H9 (cell line): ENCODE measurements around the gene CLECL1. TPM values are rescaled to one million over a fixed set of nuclear protein-coding genes. Genes with fewer than 3 reads are reported as not detected.

Experiments
- DNase-seq: peaks from one replicate; pipeline ENCODE4 v3.0.0-alpha.2; 2017
- H2AFZ ChIP-seq: one replicate; pipeline ENCODE4 v1.6.1; 2013; ENCODE audit warnings: mild to moderate bottlenecking, low read length, control low read depth, moderate library complexity
- H2AK5ac ChIP-seq: 2 replicates; pipeline ENCODE4 v1.6.1; 2013; ENCODE audit warnings: low read length, control low read depth, mixed read lengths; ENCODE audit not compliant: insufficient read length
- H2BK120ac ChIP-seq: one replicate; pipeline ENCODE4 v1.6.1; 2013; ENCODE audit warnings: low read depth, mild to moderate bottlenecking, low read length, control low read depth, inconsistent platforms; ENCODE audit not compliant: poor library complexity, severe bottlenecking
- H2BK12ac ChIP-seq: 2 replicates; pipeline ENCODE4 v1.6.1; 2013; ENCODE audit warnings: low read length, control low read depth, mixed read lengths, low read depth; ENCODE audit not compliant: insufficient read length
- H2BK15ac ChIP-seq: 2 replicates; pipeline ENCODE4 v1.6.1; 2013; ENCODE audit warnings: low read depth, low read length, control low read depth
- H2BK20ac ChIP-seq: one replicate; pipeline ENCODE4 v1.6.1; 2013; ENCODE audit warnings: low read depth, mild to moderate bottlenecking, low read length, control low read depth, inconsistent platforms; ENCODE audit not compliant: poor library complexity, severe bottlenecking
- H2BK5ac ChIP-seq: 2 replicates; pipeline ENCODE4 v1.6.1; 2013; ENCODE audit warnings: low read length, control low read depth, mixed read lengths; ENCODE audit not compliant: insufficient read length
- H3K14ac ChIP-seq: 2 replicates; pipeline ENCODE4 v1.6.1; 2013; ENCODE audit warnings: low read length, control low read depth; ENCODE audit not compliant: insufficient read depth
- H3K18ac ChIP-seq: 2 replicates; pipeline ENCODE4 v1.6.1; 2013; ENCODE audit warnings: low read depth, mild to moderate bottlenecking, mixed read lengths, low read length, control low read depth; ENCODE audit not compliant: insufficient read length
- H3K23ac ChIP-seq: 2 replicates; pipeline ENCODE4 v1.6.1; 2013; ENCODE audit warnings: low read length, control low read depth, mixed read lengths, low read depth; ENCODE audit not compliant: insufficient read length
- H3K23me2 ChIP-seq: 2 replicates; pipeline ENCODE4 v1.6.1; 2013; ENCODE audit warnings: low read depth, mild to moderate bottlenecking, mixed read lengths, low read length, control low read depth; ENCODE audit not compliant: insufficient read length, poor library complexity, severe bottlenecking
- H3K27ac ChIP-seq: 2 replicates; pipeline ENCODE4 v1.5.1; 2013; ENCODE audit warnings: low read length, control low read depth, mixed read lengths, low read depth; ENCODE audit not compliant: insufficient read length
- H3K27me3 ChIP-seq: 2 replicates; pipeline ENCODE4 v1.6.1; 2013; ENCODE audit warnings: low read length, control low read depth, inconsistent platforms; ENCODE audit not compliant: insufficient read depth
- H3K4ac ChIP-seq: 2 replicates; pipeline ENCODE4 v1.6.1; 2013; ENCODE audit warnings: low read depth, mild to moderate bottlenecking, control low read depth, inconsistent platforms, low read length, moderate library complexity
- H3K4me1 ChIP-seq: 2 replicates; pipeline ENCODE4 v1.6.1; 2013; ENCODE audit warnings: low read length, control low read depth, inconsistent platforms; ENCODE audit not compliant: insufficient read depth
- H3K4me2 ChIP-seq: 2 replicates; pipeline ENCODE4 v1.6.1; 2013; ENCODE audit warnings: low read length, control low read depth, mixed read lengths; ENCODE audit not compliant: insufficient read length, insufficient read depth
- H3K56ac ChIP-seq: 2 replicates; pipeline ENCODE4 v1.6.1; 2013; ENCODE audit warnings: low read depth, mild to moderate bottlenecking, mixed read lengths, low read length, control low read depth; ENCODE audit not compliant: insufficient read length
- H3K79me1 ChIP-seq: 2 replicates; pipeline ENCODE4 v1.6.1; 2013; ENCODE audit warnings: low read depth, mild to moderate bottlenecking, moderate library complexity, low read length, control low read depth, inconsistent platforms; ENCODE audit not compliant: insufficient read depth, poor library complexity, severe bottlenecking
- H3K79me2 ChIP-seq: 2 replicates; pipeline ENCODE4 v1.6.1; 2013; ENCODE audit warnings: low read length, control low read depth, inconsistent platforms; ENCODE audit not compliant: insufficient read depth
- H3K9ac ChIP-seq: 2 replicates; pipeline ENCODE4 v1.6.1; 2013; ENCODE audit warnings: low read length, control low read depth, mixed read lengths; ENCODE audit not compliant: insufficient read length; ENCODE audit errors: extremely low read depth
- H3K9me3 ChIP-seq: one replicate; pipeline ENCODE4 v1.6.1; 2013; ENCODE audit warnings: low read depth, low read length, inconsistent platforms; ENCODE audit not compliant: control insufficient read depth
- H3T11ph ChIP-seq: one replicate; pipeline ENCODE4 v1.6.1; 2013; ENCODE audit warnings: mild to moderate bottlenecking, low read length, control low read depth, inconsistent platforms
- H4K20me1 ChIP-seq: one replicate; pipeline ENCODE4 v1.6.1; 2013; ENCODE audit not compliant: control insufficient read depth, insufficient read length, insufficient read depth
- H4K5ac ChIP-seq: 2 replicates; pipeline ENCODE4 v1.6.1; 2013; ENCODE audit warnings: low read depth, mild to moderate bottlenecking, mixed read lengths, low read length, control low read depth; ENCODE audit not compliant: insufficient read length
- H4K8ac ChIP-seq: replicated peaks from 2 replicates; pipeline ENCODE4 v1.6.1; 2013; ENCODE audit warnings: low read length, control low read depth, mixed read lengths, low read depth; ENCODE audit not compliant: insufficient read length
- H4K91ac ChIP-seq: 2 replicates; pipeline ENCODE4 v1.6.1; 2013; ENCODE audit warnings: low read depth, mild to moderate bottlenecking, moderate library complexity, mixed read lengths, low read length, control low read depth; ENCODE audit not compliant: insufficient read length
- H3K27ac Mint-ChIP-seq, 3 experiments: 2 replicates in 2 of 3; 3 replicates in 1 of 3; pipeline ENCODE4 v1.8.0; 2020 to 2021; ENCODE audit warnings: mixed read lengths in 3 of 3, mild to moderate bottlenecking in 1 of 3, moderate library complexity in 1 of 3
- H3K27me3 Mint-ChIP-seq: 2 replicates; pipeline ENCODE4 v1.8.0; 2021; ENCODE audit warnings: low read depth, mild to moderate bottlenecking, moderate library complexity, mixed read lengths
- H3K36me3 Mint-ChIP-seq, 3 experiments: 2 replicates in 2 of 3; 3 replicates in 1 of 3; pipeline ENCODE4 v1.8.0; 2020 to 2021; ENCODE audit warnings: low read depth in 3 of 3, mixed read lengths in 3 of 3; ENCODE audit not compliant: insufficient read depth in 1 of 3
- H3K4me1 Mint-ChIP-seq, 2 experiments: 2 replicates each; pipeline ENCODE4 v1.8.0; 2020; ENCODE audit warnings: mixed read lengths in 2 of 2
- H3K4me3 Mint-ChIP-seq, 2 experiments: 2 replicates in 1 of 2; 3 replicates in 1 of 2; pipeline ENCODE4 v1.8.0; 2020 to 2021; ENCODE audit warnings: mild to moderate bottlenecking in 2 of 2, mixed read lengths in 2 of 2, moderate library complexity in 1 of 2
- H3K9me3 Mint-ChIP-seq, 2 experiments: 2 replicates in 1 of 2; 3 replicates in 1 of 2; pipeline ENCODE4 v1.8.0; 2020; ENCODE audit warnings: mild to moderate bottlenecking in 2 of 2, mixed read lengths in 2 of 2, moderate library complexity in 1 of 2
- CTCF ChIP-seq: fragments of 200-600 bp; sonication (generic); conservative IDR thresholded peaks from 3 replicates; pipeline ENCODE4 v1.8.0; 2021; ENCODE audit warnings: antibody characterized with exemption, mild to moderate bottlenecking
- WGBS: extraction: QIAGEN DNeasy Blood & Tissue Kit; methylation state at CpG from one replicate; pipeline ENCODE4 v1.1.7; 2013; ENCODE audit warnings: missing lambda C conversion rate, low lambda C conversion rate, mixed read lengths; ENCODE audit not compliant: insufficient read length; ENCODE audit errors: extremely low coverage; 5-methylcytosine and 5-hydroxymethylcytosine counted together
- total RNA-seq: library from RNA; stranded (reverse); gene quantifications from 2 replicates; pipeline ENCODE4 v1.2.1, GENCODE V29; 2021

Gene CLECL1
- total RNA-seq, 1 experiment from 2014 or later = not detected

- Histone ChIP-seq H3K4me2 (no peak overlapping the region), H3K9me3 (no peaks in the 10 kb centered on the region), H3K4me1 (no peaks in the 10 kb centered on the region), H3K79me2 (no peaks in the 10 kb centered on the region), H2BK12ac (no peak overlapping the region), H4K20me1 (no peaks in the 10 kb centered on the region), H2AK5ac (no peak overlapping the region), H3K23me2 (no peaks in the 10 kb centered on the region), H3K4ac (no peak overlapping the region), H4K5ac (no peak overlapping the region), H4K91ac (no peak overlapping the region), H3K23ac (no peak overlapping the region), H2BK5ac (no peak overlapping the region), H2BK20ac (no peak overlapping the region), H2BK15ac (no peak overlapping the region), H4K8ac (no peak overlapping the region), H3K9ac (no peak overlapping the region), H3K27me3 (no peaks in the 10 kb centered on the region), H3K27ac (no peak overlapping the region), H2BK120ac (no peak overlapping the region), H3K14ac (no peak overlapping the region), H3K56ac (no peak overlapping the region), H3T11ph (no peak overlapping the region), H3K79me1 (no peaks in the 10 kb centered on the region), H2AFZ (no peak overlapping the region), H3K18ac (no peak overlapping the region)
- H3K27me3 Mint-ChIP-seq = no peaks in the 10 kb centered on the region
- H3K4me3 Mint-ChIP-seq = no peak overlapping the region
- no peaks in the 10 kb centered on the region for H3K36me3 Mint-ChIP-seq
- no CpG with 5 or more reads among the region's 2 CpGs for WGBS
- no peaks in the 10 kb centered on the region for H3K4me1 Mint-ChIP-seq
- no peak overlapping the region for H3K27ac Mint-ChIP-seq
- no peaks in the 10 kb centered on the region for H3K9me3 Mint-ChIP-seq
- no peak for TF ChIP-seq CTCF
- no peak for DNase-seq
Observed at GRCh38 chr12:9725213-9725870, 7.6 kb downstream of the CLECL1 start.
